PC-9 (cell line): ENCODE results near the gene NUDT1.

Source experiments
- EZH2 ChIP-seq: fragments of 200-600 bp; sonication (generic); IDR thresholded peaks from 2 replicates; pipeline ENCODE4 v1.8.0; 2017; ENCODE audit warnings: antibody characterized with exemption, low read depth
- TF ChIP-seq, protein P1 (sequence below): fragments of 200-600 bp; sonication (generic); conservative IDR thresholded peaks from 2 replicates; pipeline ENCODE4 v1.6.1; 2017; ENCODE audit warnings: mixed run types, antibody characterized with exemption, mild to moderate bottlenecking, moderate library complexity

DNA sequence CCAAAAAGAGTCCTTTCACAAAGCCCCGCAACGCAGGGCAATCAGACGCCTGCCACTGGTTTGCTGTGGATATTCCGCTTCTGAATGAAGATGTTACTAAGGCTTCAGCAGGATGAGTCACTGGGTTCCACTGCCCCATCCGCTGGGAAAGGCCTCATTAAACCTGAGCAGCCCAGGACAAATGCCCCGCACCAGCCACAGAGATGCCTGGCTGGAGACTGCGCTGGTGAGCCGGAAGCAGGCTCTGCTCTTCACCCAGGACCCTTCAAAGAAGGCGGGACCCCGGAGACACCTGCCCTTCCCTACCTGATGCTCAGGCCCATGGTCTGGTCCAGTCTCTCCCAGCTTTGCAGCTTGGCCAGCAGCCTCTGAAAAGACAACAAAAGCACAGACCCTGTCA is 29.1 kb upstream of the NUDT1 start:
- TF ChIP-seq, protein P1, sequence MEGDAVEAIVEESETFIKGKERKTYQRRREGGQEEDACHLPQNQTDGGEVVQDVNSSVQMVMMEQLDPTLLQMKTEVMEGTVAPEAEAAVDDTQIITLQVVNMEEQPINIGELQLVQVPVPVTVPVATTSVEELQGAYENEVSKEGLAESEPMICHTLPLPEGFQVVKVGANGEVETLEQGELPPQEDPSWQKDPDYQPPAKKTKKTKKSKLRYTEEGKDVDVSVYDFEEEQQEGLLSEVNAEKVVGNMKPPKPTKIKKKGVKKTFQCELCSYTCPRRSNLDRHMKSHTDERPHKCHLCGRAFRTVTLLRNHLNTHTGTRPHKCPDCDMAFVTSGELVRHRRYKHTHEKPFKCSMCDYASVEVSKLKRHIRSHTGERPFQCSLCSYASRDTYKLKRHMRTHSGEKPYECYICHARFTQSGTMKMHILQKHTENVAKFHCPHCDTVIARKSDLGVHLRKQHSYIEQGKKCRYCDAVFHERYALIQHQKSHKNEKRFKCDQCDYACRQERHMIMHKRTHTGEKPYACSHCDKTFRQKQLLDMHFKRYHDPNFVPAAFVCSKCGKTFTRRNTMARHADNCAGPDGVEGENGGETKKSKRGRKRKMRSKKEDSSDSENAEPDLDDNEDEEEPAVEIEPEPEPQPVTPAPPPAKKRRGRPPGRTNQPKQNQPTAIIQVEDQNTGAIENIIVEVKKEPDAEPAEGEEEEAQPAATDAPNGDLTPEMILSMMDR: no peak
- no peak for TF ChIP-seq EZH2
